Amniotic stem cell (primary cell): ENCODE measurements around the gene ANKRD55.
"Not testable (repeated sequence)": the region's sequence is repeated elsewhere in the genome, so short reads cannot be mapped to it uniquely, and the experiment has no call there.

Experiments used
- DNase-seq: peaks from one replicate; lab custom pipeline; 2025; lab: John Stamatoyannopoulos, UW

Gene ANKRD55

GRCh38 chr5:56144211-56144610, 88.9 kb downstream of the ANKRD55 start:
- no peak for DNase-seq

GRCh38 chr5:56143373-56143714, 89.8 kb downstream of the ANKRD55 start:
- no peak for DNase-seq

- DNase-seq: no peak
Measured at GRCh38 chr5:56142614-56143372, 90.3 kb downstream of the ANKRD55 start.

- no peak for DNase-seq
Measured at GRCh38 chr5:56142233-56142613, 90.9 kb downstream of the ANKRD55 start.

GRCh38 chr5:56140073-56140472, 93.1 kb downstream of the ANKRD55 start:
- no peak for DNase-seq

- no peak for DNase-seq
Measured at GRCh38 chr5:56130664-56131063, 102.5 kb downstream of the ANKRD55 start.

- no peak for DNase-seq
Measured at GRCh38 chr5:56129288-56129687, 103.8 kb downstream of the ANKRD55 start.

- DNase-seq: no peak
Measured at GRCh38 chr5:56128113-56128512, 105.0 kb downstream of the ANKRD55 start.

GRCh38 chr5:56126487-56127179, 106.5 kb downstream of the ANKRD55 start:
- DNase-seq: no peak

- DNase-seq: peak; percentile 94
Measured at GRCh38 chr5:56123531-56124243, 109.4 kb downstream of the ANKRD55 start.

GRCh38 chr5:56122360-56122985, 110.7 kb downstream of the ANKRD55 start:
- DNase-seq: not testable (repeated sequence)

- no peak for DNase-seq
Measured at GRCh38 chr5:56119050-56119449, 114.1 kb downstream of the ANKRD55 start.

- no peak for DNase-seq
Measured at GRCh38 chr5:56116599-56117141, 116.5 kb downstream of the ANKRD55 start.

- no peak for DNase-seq
Measured at GRCh38 chr5:56115589-56115988, 117.5 kb downstream of the ANKRD55 start.

- peak; percentile 60 for DNase-seq
Measured at GRCh38 chr5:56112526-56113121, 120.5 kb downstream of the ANKRD55 start.

- no peak for DNase-seq
Measured at GRCh38 chr5:56111404-56111781, 121.7 kb downstream of the ANKRD55 start.

GRCh38 chr5:56110646-56111403, 122.3 kb downstream of the ANKRD55 start:
- DNase-seq: no peak

- no peak for DNase-seq
Measured at GRCh38 chr5:56108246-56108645, 124.9 kb downstream of the ANKRD55 start.

- DNase-seq: no peak
Measured at GRCh38 chr5:56106837-56107236, 126.3 kb downstream of the ANKRD55 start.

GRCh38 chr5:56105511-56106291, 127.4 kb downstream of the ANKRD55 start:
- no peak for DNase-seq
